Measurements from ENCODE around the gene ACAA1. TPM values are rescaled to one million over a fixed set of nuclear protein-coding genes. Genes with fewer than 3 reads are reported as not detected.

Gene ACAA1
- total and polyA plus RNA-seq, 2 of the 4 experiments (the other 2 are of a cell fraction) = 30.8 to 62.4 TPM

DNA sequence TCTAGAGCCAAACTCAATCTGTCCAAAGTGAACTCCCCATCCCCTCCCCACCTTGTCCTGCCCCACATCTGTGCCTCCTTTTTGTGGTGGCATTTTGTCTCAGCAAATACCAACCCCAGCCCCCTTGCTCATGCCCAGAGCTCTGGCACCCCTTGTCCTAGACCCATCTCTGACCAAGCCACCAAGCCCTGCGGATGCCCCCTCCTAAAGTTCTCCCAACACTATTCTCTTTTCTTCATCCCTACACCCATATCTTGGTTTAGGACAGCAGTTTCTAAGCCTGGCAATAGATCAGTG is 17.7 kb downstream of the ACAA1 start:
- no peak overlapping the region for H2AK5ac ChIP-seq (ENCODE audit: low read depth, low read length)
- no peak overlapping the region for H4K91ac ChIP-seq (ENCODE audit: insufficient read depth, low read depth, low read length)
- H3K56ac ChIP-seq (ENCODE audit: extremely low read depth, insufficient read depth, low read length) = no peak overlapping the region
- in situ Hi-C loops (cut with MboI; ENCODE audit: low sequenced_read_pairs) = no loop called here
- no peak overlapping the region for H3K4me3 ChIP-seq (ENCODE audit: insufficient read depth, low read depth, low read length)
- no peak overlapping the region for H2BK5ac ChIP-seq (ENCODE audit: low read depth, low read length, poor library complexity, severe bottlenecking)
- H2AFZ ChIP-seq (replicated peaks; ENCODE audit: low read length, poor library complexity) = no peak overlapping the region
- H3K14ac ChIP-seq (replicated peaks; ENCODE audit: low read depth, low read length) = no peak overlapping the region
- H4K8ac ChIP-seq (ENCODE audit: low read depth in 2 of 2, low read length in 2 of 2) = no peak overlapping the region
- ChIA-PET CTCF (interaction anchor here (1.0 kb wide), 1 partner anchor 179 kb away, joined by 3 read pairs; no protein-coding TSS in a partner anchor), POLR2A (ENCODE audit: unreplicated experiment) (interaction anchor here (1.1 kb wide), 1 partner anchor 18 kb away, joined by 3 read pairs; the partner anchor contains the start of gene ACAA1)
- no TSS peak for BruUV-seq (replicated peaks)
- H2BK15ac ChIP-seq (ENCODE audit: low read depth, low read length) = no peak overlapping the region
- H4K5ac ChIP-seq (ENCODE audit: low read depth, low read length) = no peak overlapping the region
- TF ChIP-seq RAD21 (IDR thresholded peaks at IDR 0.05; ENCODE audit: low read length) = no peak
- no peak for TF ChIP-seq BHLHE40 (IDR thresholded peaks at IDR 0.05; ENCODE audit: low read depth, low read length)
- TF ChIP-seq MAZ (IDR thresholded peaks at IDR 0.05; ENCODE audit: borderline replicate concordance, low read depth, low read length) = no peak
- no peak for TF ChIP-seq RFX5 (IDR thresholded peaks at IDR 0.05; ENCODE audit: low read depth, low read length)
- TF ChIP-seq MAFK (IDR thresholded peaks at IDR 0.05; ENCODE audit: low read depth, low read length) = no peak
- TF ChIP-seq USF2 (IDR thresholded peaks at IDR 0.05; ENCODE audit: low read depth, low read length) = no peak
- TF ChIP-seq POLR2A (IDR thresholded peaks at IDR 0.05; ENCODE audit: low read depth, low read length) = no peak
- no peak overlapping the region for H3K23ac ChIP-seq (ENCODE audit: low read depth, low read length)
- 100% methylated on average over 1 of the region's 1 CpG; no CpG with 5 or more reads in 1 of the 2 experiments for WGBS, 2 experiments (ENCODE audit: extremely low coverage in 2 of 2, insufficient read length in 1 of 2)
- peaks cover 6% of the 10 kb centered on the region; the same call in 1 of the 2 replicates for H3K27me3 ChIP-seq (ENCODE audit: control insufficient read depth, insufficient read depth, low read length)
- no peak overlapping the region for H3K4me2 ChIP-seq (ENCODE audit: low read depth, low read length)
- H3K27ac ChIP-seq (ENCODE audit: insufficient read depth, low read length) = no peak overlapping the region
- no peaks in the 10 kb centered on the region for H4K20me1 ChIP-seq (ENCODE audit: insufficient read depth, low read length)
- no peak overlapping the region for H3K18ac ChIP-seq (ENCODE audit: low read depth, low read length)
- H2BK20ac ChIP-seq (ENCODE audit: low read depth, low read length) = no peak overlapping the region
- H2AK9ac ChIP-seq (replicated peaks; ENCODE audit: low read depth, low read length, poor library complexity) = no peak overlapping the region
- H3K36me3 ChIP-seq (ENCODE audit: control insufficient read depth, insufficient read depth, low read length) = peaks cover 19% of the 10 kb centered on the region
- H3K4me1 ChIP-seq (ENCODE audit: control insufficient read depth, insufficient read depth, low read length) = no peaks in the 10 kb centered on the region
- no peak for DNase-seq
- dilution Hi-C loops (cut with HindIII; ENCODE audit: low sequenced_read_pairs, unreplicated experiment) = no loop called here
- no peaks in the 10 kb centered on the region for H3K9me3 ChIP-seq (ENCODE audit: control insufficient read depth, insufficient read depth, low read length)
- no peaks in the 10 kb centered on the region for H3K79me1 ChIP-seq (ENCODE audit: low read depth in 1 of 2, low read length in 2 of 2)
- intact Hi-C loops (cut with micrococcal nuclease) = loop anchor here (2.0 kb wide), 1 partner anchor 228 kb away; the partner anchor contains the start of gene XYLB
- H3K9me1 ChIP-seq (ENCODE audit: insufficient read depth, low read length) = 0 out of 2 replicates have a peak, but pooled peaks cover 3% of the 10 kb centered on the region
- H3K9ac ChIP-seq (ENCODE audit: low read depth, low read length) = no peak overlapping the region
- no peak overlapping the region for H2BK120ac ChIP-seq (ENCODE audit: low read depth, low read length)
- no peak overlapping the region for H3K4ac ChIP-seq (ENCODE audit: low read depth, low read length)
- no peak for ATAC-seq (ENCODE audit: low read depth)
